HG03520 (cell line): ENCODE results near the gene ITGAX.

Source experiments
- ATAC-seq: cut with Tn5 transposase; IDR thresholded peaks from one replicate; pipeline ENCODE4 v1.9.1; 2021; ENCODE audit warnings: mild to moderate bottlenecking, moderate library complexity; ENCODE audit not compliant: unreplicated experiment

Gene ITGAX

GRCh38 chr16:31347445-31347844 is 7.5 kb upstream of the ITGAX start:
- ATAC-seq: no peak

GRCh38 chr16:31348579-31348978 is 6.4 kb upstream of the ITGAX start:
- no peak for ATAC-seq

GRCh38 chr16:31350275-31351005 is 4.5 kb upstream of the ITGAX start:
- ATAC-seq: no peak

GRCh38 chr16:31351246-31351941 is 3.6 kb upstream of the ITGAX start:
- ATAC-seq: no peak

- ATAC-seq: no peak
These were observed 3.0 kb upstream of the ITGAX start for GRCh38 chr16:31351942-31352325.

GRCh38 chr16:31352376-31353115 is 2.4 kb upstream of the ITGAX start:
- ATAC-seq: no peak

GRCh38 chr16:31355431-31356100 is 590 bp downstream of the ITGAX start:
- no peak for ATAC-seq

GRCh38 chr16:31356566-31357323 is 1.8 kb downstream of the ITGAX start:
- no peak for ATAC-seq

GRCh38 chr16:31357324-31358109 is 2.5 kb downstream of the ITGAX start:
- ATAC-seq: no peak

GRCh38 chr16:31360251-31360650 is 5.3 kb downstream of the ITGAX start:
- no peak for ATAC-seq

- ATAC-seq: no peak
These were observed 6.5 kb downstream of the ITGAX start for GRCh38 chr16:31361201-31362110.

GRCh38 chr16:31362476-31363405 is 7.8 kb downstream of the ITGAX start:
- ATAC-seq: no peak

- no peak for ATAC-seq
These were observed 8.7 kb downstream of the ITGAX start for GRCh38 chr16:31363721-31364120.

GRCh38 chr16:31364421-31364820 is 9.4 kb downstream of the ITGAX start:
- no peak for ATAC-seq

- peak; percentile 48 for ATAC-seq
These were observed 10.3 kb downstream of the ITGAX start for GRCh38 chr16:31365131-31365865.

GRCh38 chr16:31367853-31368252 is 12.9 kb downstream of the ITGAX start:
- no peak for ATAC-seq

GRCh38 chr16:31371008-31371407 is 16.0 kb downstream of the ITGAX start:
- no peak for ATAC-seq
